Trophoblast cell (in vitro differentiated cells and primary cell): ENCODE results near the gene DBH. TPM values are rescaled to one million over a fixed set of nuclear protein-coding genes. Genes with fewer than 3 reads are reported as not detected.

Experiments used
- DNase-seq, 2 donors: peaks; one replicate each; pipeline ENCODE4 v3.0.0-alpha.2; 2016
- H2AFZ ChIP-seq: 2 replicates; pipeline ENCODE4 v1.6.1; 2013; ENCODE audit warnings: low read length, moderate library complexity, mild to moderate bottlenecking; ENCODE audit not compliant: insufficient read depth, poor library complexity
- H2AK5ac ChIP-seq: 2 replicates; pipeline ENCODE4 v1.6.1; 2013; ENCODE audit warnings: mild to moderate bottlenecking, low read length
- H2BK120ac ChIP-seq: 2 replicates; pipeline ENCODE4 v1.6.1; 2013; ENCODE audit warnings: low read length, mild to moderate bottlenecking, moderate library complexity; ENCODE audit not compliant: insufficient read depth, poor library complexity
- H2BK12ac ChIP-seq: 2 replicates; pipeline ENCODE4 v1.6.1; 2013; ENCODE audit warnings: mild to moderate bottlenecking, low read length, moderate library complexity
- H2BK5ac ChIP-seq: 2 replicates; pipeline ENCODE4 v1.6.1; 2013; ENCODE audit warnings: low read length, low read depth, moderate library complexity, mild to moderate bottlenecking; ENCODE audit not compliant: poor library complexity
- H3K14ac ChIP-seq: 2 replicates; pipeline ENCODE4 v1.6.1; 2013; ENCODE audit warnings: mild to moderate bottlenecking, low read length
- H3K18ac ChIP-seq: 2 replicates; pipeline ENCODE4 v1.6.1; 2013; ENCODE audit warnings: mild to moderate bottlenecking, low read length
- H3K23ac ChIP-seq: 2 replicates; pipeline ENCODE4 v1.6.1; 2013; ENCODE audit warnings: low read length
- H3K27ac ChIP-seq: 2 replicates; pipeline ENCODE4 v1.5.1; 2013; ENCODE audit warnings: low read depth, mild to moderate bottlenecking, inconsistent platforms, low read length, moderate library complexity
- H3K27me3 ChIP-seq: 2 replicates; pipeline ENCODE4 v1.6.1; 2013; ENCODE audit warnings: inconsistent platforms, mild to moderate bottlenecking, low read length, moderate library complexity; ENCODE audit not compliant: insufficient read depth
- H3K36me3 ChIP-seq, 2 experiments: 1 replicate in 1 of 2; 2 replicates in 1 of 2; pipeline ENCODE4 v1.6.1; 2013; ENCODE audit warnings: low read length in 2 of 2, mild to moderate bottlenecking in 2 of 2, moderate library complexity in 1 of 2; ENCODE audit not compliant: insufficient read depth in 2 of 2, control insufficient read depth in 1 of 2
- H3K4ac ChIP-seq: 2 replicates; pipeline ENCODE4 v1.6.1; 2013; ENCODE audit warnings: low read depth, mild to moderate bottlenecking, low read length, moderate library complexity
- H3K4me1 ChIP-seq, 2 experiments: 1 replicate in 1 of 2; 2 replicates in 1 of 2; pipeline ENCODE4 v1.6.1; 2013; ENCODE audit warnings: low read length in 2 of 2, mild to moderate bottlenecking in 2 of 2, moderate library complexity in 1 of 2; ENCODE audit not compliant: insufficient read depth in 2 of 2, control insufficient read depth in 1 of 2
- H3K4me2 ChIP-seq: 2 replicates; pipeline ENCODE4 v1.6.1; 2013; ENCODE audit warnings: inconsistent platforms, mild to moderate bottlenecking, low read length, moderate library complexity
- H3K4me3 ChIP-seq: 2 replicates; pipeline ENCODE4 v1.5.1; 2013; ENCODE audit warnings: mild to moderate bottlenecking, low read depth, low read length, inconsistent platforms
- H3K79me1 ChIP-seq: one replicate; pipeline ENCODE4 v1.6.1; 2013; ENCODE audit warnings: low read length
- H3K79me2 ChIP-seq: 2 replicates; pipeline ENCODE4 v1.6.1; 2013; ENCODE audit warnings: low read length, mild to moderate bottlenecking; ENCODE audit not compliant: control insufficient read depth, insufficient read depth, poor library complexity
- H3K9ac ChIP-seq: 2 replicates; pipeline ENCODE4 v1.6.1; 2013; ENCODE audit warnings: mild to moderate bottlenecking, low read length
- H3K9me3 ChIP-seq: 2 replicates; pipeline ENCODE4 v1.6.1; 2013; ENCODE audit warnings: low read depth, mild to moderate bottlenecking, control low read depth, inconsistent platforms, low read length; ENCODE audit not compliant: insufficient read depth
- H4K12ac ChIP-seq: 2 replicates; pipeline ENCODE4 v1.6.1; 2013; ENCODE audit warnings: low read depth, mild to moderate bottlenecking, low read length, moderate library complexity
- H4K8ac ChIP-seq: 2 replicates; pipeline ENCODE4 v1.6.1; 2013; ENCODE audit warnings: low read depth, mild to moderate bottlenecking, low read length, moderate library complexity
- H4K91ac ChIP-seq: one replicate; pipeline ENCODE4 v1.6.1; 2013; ENCODE audit warnings: low read depth, mild to moderate bottlenecking, low read length, moderate library complexity
- WGBS: extraction: QIAGEN DNeasy Blood & Tissue Kit; methylation state at CpG from one replicate; pipeline ENCODE4 v1.1.7; 2013; ENCODE audit warnings: missing lambda C conversion rate; ENCODE audit not compliant: insufficient read length, insufficient coverage; ENCODE audit errors: extremely low coverage; 5-methylcytosine and 5-hydroxymethylcytosine counted together
- polyA plus RNA-seq: library from polyadenylated mRNA; stranded (reverse); fragments of 200-250 nt; gene quantifications from 2 replicates; pipeline ENCODE4 v1.2.3, GENCODE V29; 2013

The DBH gene
- polyA plus RNA-seq: 0.01 and 0.03 TPM in 2 replicates

GRCh38 chr9:133635533-133636531 lies at the start of gene DBH:
Gene DBH, plus strand, starts transcription at chr9:133636363. Its CDS starts 9 bp downstream, at chr9:133636372.
- WGBS: no CpG with 5 or more reads among the region's 24 CpGs
- DNase-seq: no peak

GRCh38 chr9:133587051-133587450 lies 49.1 kb upstream of the DBH start:
- Histone ChIP-seq H4K91ac (peak overlapping the region; percentile 94), H2BK5ac (peak overlapping the region; percentile 2), H3K9ac (no peak overlapping the region), H3K4me3 (no peak overlapping the region), H4K12ac (no peak overlapping the region), H3K79me1 (peaks cover 27% of the 10 kb centered on the region), H2AFZ (no peak overlapping the region), H2BK120ac (peak overlapping the region; percentile 86), H3K27ac (no peak overlapping the region), H3K4ac (no peak overlapping the region), H3K4me2 (no peak overlapping the region), H3K23ac (no peak overlapping the region), H3K4me1 (peaks cover 25 to 32% of the 10 kb centered on the region in 2 experiments), H3K9me3 (peaks cover 5% of the 10 kb centered on the region), H2AK5ac (peak overlapping the region; percentile 71), H3K36me3 (no peaks in the 10 kb centered on the region), H3K18ac (no peak overlapping the region), H2BK12ac (peak overlapping the region; percentile 93), H3K14ac (peak overlapping the region; percentile 16), H3K79me2 (peaks cover 3% of the 10 kb centered on the region), H4K8ac (no peak overlapping the region), H3K27me3 (no peaks in the 10 kb centered on the region)
- WGBS: no CpG with 5 or more reads among the region's 8 CpGs
- DNase-seq: no peak

More at GRCh38 chr9:133635533-133636531, at the start of gene DBH:
- peaks cover 0 to 9% of the 10 kb centered on the region in 2 experiments for H3K4me1 ChIP-seq
- H3K18ac ChIP-seq: no peak within 1 kb of the TSS
- H3K9ac ChIP-seq: no peak within 1 kb of the TSS
- H2BK5ac ChIP-seq: no peak within 1 kb of the TSS
- no peak within 1 kb of the TSS for H2AFZ ChIP-seq
- no peak within 1 kb of the TSS for H3K4me2 ChIP-seq
- H3K4me3 ChIP-seq: peak within 1 kb of the TSS; percentile 32
- no peak within 1 kb of the TSS for H3K4ac ChIP-seq
- H4K91ac ChIP-seq: no peak within 1 kb of the TSS
- no peak within 1 kb of the TSS for H3K14ac ChIP-seq
- no peak within 1 kb of the TSS for H3K27ac ChIP-seq
- H2BK12ac ChIP-seq: no peak within 1 kb of the TSS
- no peaks in the 10 kb centered on the region for H3K79me2 ChIP-seq
- no peaks in the 10 kb centered on the region for H3K79me1 ChIP-seq
- no peaks in the 10 kb centered on the region for H3K9me3 ChIP-seq
- no peaks in the 10 kb centered on the region for H3K27me3 ChIP-seq
- no peak within 1 kb of the TSS for H4K12ac ChIP-seq
- H3K23ac ChIP-seq: no peak within 1 kb of the TSS
- H4K8ac ChIP-seq: no peak within 1 kb of the TSS
- H3K36me3 ChIP-seq: no peaks in the 10 kb centered on the region
- no peak within 1 kb of the TSS for H2BK120ac ChIP-seq
- no peak within 1 kb of the TSS for H2AK5ac ChIP-seq

DNA sequence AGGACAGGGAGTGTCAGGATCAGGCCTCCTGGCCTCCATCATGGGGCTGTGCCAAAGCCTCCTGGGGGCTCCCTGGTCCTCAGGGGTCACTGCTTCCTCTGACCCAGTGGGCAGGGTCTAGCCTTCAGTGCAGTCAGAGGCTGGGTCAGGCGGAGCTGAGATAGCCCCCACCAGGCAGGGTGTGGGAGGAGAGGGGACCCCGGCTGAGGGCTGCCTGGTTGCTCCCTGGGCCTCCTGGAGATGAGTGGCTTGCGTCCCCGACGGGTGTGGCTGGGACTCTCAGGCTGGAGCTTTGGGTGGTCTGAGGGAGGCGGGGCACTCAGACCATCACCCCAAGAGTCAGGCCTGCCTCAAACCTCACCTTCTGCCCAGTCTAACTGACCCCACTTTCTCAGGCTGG lies 48.7 kb upstream of the DBH start:
- H2BK12ac ChIP-seq: peak overlapping the region; percentile 93
- peaks cover 25 to 32% of the 10 kb centered on the region in 2 experiments for H3K4me1 ChIP-seq
- H2BK120ac ChIP-seq: peak overlapping the region; percentile 86
- H2AFZ ChIP-seq: no peak overlapping the region
- H3K79me2 ChIP-seq: peaks cover 3% of the 10 kb centered on the region
- no CpG with 5 or more reads among the region's 6 CpGs for WGBS
- H4K8ac ChIP-seq: no peak overlapping the region
- H3K4me2 ChIP-seq: no peak overlapping the region
- H3K79me1 ChIP-seq: peaks cover 27% of the 10 kb centered on the region
- H3K18ac ChIP-seq: peak overlapping the region; percentile 30
- no peak overlapping the region for H3K4ac ChIP-seq
- no peak overlapping the region for H3K14ac ChIP-seq
- no peak overlapping the region for H3K27ac ChIP-seq
- DNase-seq: no peak
- H3K9me3 ChIP-seq: peaks cover 5% of the 10 kb centered on the region
- no peaks in the 10 kb centered on the region for H3K36me3 ChIP-seq
- H3K4me3 ChIP-seq: no peak overlapping the region
- H2AK5ac ChIP-seq: peak overlapping the region; percentile 47
- H4K91ac ChIP-seq: peak overlapping the region; percentile 94
- no peak overlapping the region for H3K9ac ChIP-seq
- no peak overlapping the region for H4K12ac ChIP-seq
- H3K27me3 ChIP-seq: no peaks in the 10 kb centered on the region
- H3K23ac ChIP-seq: no peak overlapping the region
- H2BK5ac ChIP-seq: no peak overlapping the region

DNA sequence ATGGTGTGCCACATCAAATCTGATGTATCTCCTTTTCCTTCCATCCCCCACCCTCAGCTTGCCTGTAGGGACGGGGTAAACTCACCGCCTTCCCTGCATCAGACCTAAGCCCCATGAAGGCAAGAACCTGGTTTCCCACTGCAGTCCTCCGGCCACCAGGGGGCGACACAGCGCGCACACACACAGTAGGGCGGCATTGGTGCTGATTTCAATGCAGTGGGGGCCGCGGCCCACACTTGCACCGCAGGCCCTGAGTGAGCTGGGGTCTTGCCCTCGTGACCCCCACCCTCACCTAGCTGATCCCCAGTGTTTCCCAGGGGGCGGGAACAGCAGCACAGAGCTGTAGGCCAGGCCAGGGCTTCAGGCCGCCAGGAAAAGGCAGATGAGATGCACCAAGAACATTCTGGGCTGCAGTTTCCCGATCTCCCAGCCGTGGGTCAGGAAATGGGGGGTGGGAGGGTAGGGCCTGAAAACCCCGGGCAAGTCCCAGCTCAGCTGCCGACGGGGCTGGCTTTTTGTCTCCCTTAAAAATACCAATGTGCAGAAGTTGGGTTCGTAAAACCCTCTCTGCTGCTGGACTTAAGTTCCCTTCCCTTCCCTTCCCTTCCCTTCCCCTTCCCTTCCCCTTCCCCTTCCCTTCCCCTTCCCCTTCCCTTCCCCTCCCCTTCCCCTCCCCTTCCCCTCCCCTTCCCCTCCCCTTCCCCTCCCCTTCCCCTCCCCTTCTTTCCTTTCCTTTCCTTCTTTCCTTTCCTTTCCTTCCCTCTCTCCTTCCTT lies 46.5 kb upstream of the DBH start:
- Histone ChIP-seq H3K79me2 (peaks cover 3% of the 10 kb centered on the region), H3K4me2 (no peak overlapping the region), H3K9ac (no peak overlapping the region), H2AFZ (no peak overlapping the region), H3K79me1 (peaks cover 22% of the 10 kb centered on the region), H3K14ac (no peak overlapping the region), H3K4ac (no peak overlapping the region), H3K18ac (no peak overlapping the region), H3K27me3 (no peaks in the 10 kb centered on the region), H3K9me3 (peaks cover 5% of the 10 kb centered on the region), H2BK12ac (no peak overlapping the region), H4K12ac (no peak overlapping the region), H2BK5ac (no peak overlapping the region), H3K4me1 (peaks cover 22 to 28% of the 10 kb centered on the region in 2 experiments), H3K4me3 (no peak overlapping the region), H2AK5ac (no peak overlapping the region), H4K8ac (no peak overlapping the region), H3K27ac (no peak overlapping the region), H4K91ac (no peak overlapping the region), H2BK120ac (no peak overlapping the region), H3K23ac (no peak overlapping the region), H3K36me3 (no peaks in the 10 kb centered on the region)
- no CpG with 5 or more reads among the region's 19 CpGs for WGBS
- no peak for DNase-seq
